Activated naive CD4-positive, alpha-beta T cell treated with anti-CD3 and anti-CD28 coated beads, Interleukin-2, amount 50 U/mL, for 72 hours (primary cell): ENCODE measurements around the gene CCM2. TPM values are rescaled to one million over a fixed set of nuclear protein-coding genes. Genes with fewer than 3 reads are reported as not detected.

Experiments
- ATAC-seq, 2 donors: fragments of 150-1000 bp; cut with Tn5 transposase; 2 replicates each; pipeline ENCODE4 v1.10.0; 2021; ENCODE audit warnings: mild to moderate bottlenecking in 2 of 2, moderate library complexity in 2 of 2
- DNase-seq, 2 donors: peaks; one replicate each; pipeline ENCODE4 v3.0.0; 2021 to 2022; ENCODE audit warnings: low spot score in 2 of 2
- H3K27ac Mint-ChIP-seq, 2 donors: one replicate each; pipeline ENCODE4 v1.8.0; 2022; ENCODE audit warnings: mild to moderate bottlenecking in 2 of 2, mixed read lengths in 2 of 2
- H3K36me3 Mint-ChIP-seq, 2 donors: one replicate each; pipeline ENCODE4 v1.8.0; 2022; ENCODE audit warnings: mixed read lengths in 2 of 2
- H3K9me3 Mint-ChIP-seq, 2 donors: one replicate each; pipeline ENCODE4 v1.8.0; 2022; ENCODE audit warnings: mixed read lengths in 2 of 2
- total RNA-seq, 2 donors: library from RNA; stranded (reverse); gene quantifications; one replicate each; pipeline ENCODE4 v1.2.3, GENCODE V29; 2022

The CCM2 gene
- total RNA-seq, 2 donors from 2014 or later = 79.2 to 130 TPM

DNA sequence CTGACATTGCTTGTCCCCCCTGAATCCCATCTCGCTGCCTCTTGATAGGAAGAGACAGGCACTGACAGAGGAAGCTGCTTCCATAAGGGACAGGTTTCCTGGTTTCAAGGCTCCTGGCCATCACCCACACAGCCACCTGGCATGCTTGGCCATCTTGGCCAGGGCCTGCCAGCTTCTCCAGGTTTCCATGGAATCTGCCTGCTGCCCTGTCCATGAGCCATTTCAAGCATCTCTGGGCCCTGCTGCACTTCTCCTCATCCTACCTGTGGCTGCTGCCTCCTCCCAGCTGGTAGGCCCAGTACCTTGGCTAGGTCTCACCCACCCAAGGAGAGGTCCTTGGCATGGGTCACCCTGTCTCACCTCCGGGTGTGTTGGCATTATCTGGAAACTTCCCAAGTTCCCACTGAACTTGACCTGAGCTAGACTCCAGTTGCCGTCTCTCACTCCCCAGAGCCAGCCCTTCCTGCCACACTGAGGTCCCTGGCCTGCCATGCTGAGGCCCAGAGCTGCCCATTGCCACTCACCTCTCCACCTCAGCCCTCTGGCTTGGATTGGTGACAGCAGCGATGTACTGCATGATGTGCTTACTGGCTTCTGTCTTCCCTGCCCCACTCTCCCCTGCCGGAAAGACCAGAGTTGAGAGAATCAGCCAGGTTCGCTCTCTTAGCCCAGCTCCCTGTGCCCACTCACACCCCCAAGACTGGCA is 23.8 kb upstream of the CCM2 start:
- Mint-ChIP-seq H3K9me3 (no peaks in the 10 kb centered on the region), H3K36me3 (peaks cover 46 to 74% of the 10 kb centered on the region in 2 donors), H3K27ac (peak overlapping the region; percentile 87 to 96)
- ATAC-seq = no peak
- DNase-seq = peak in 1 of 2 donors; percentile 57

- Mint-ChIP-seq H3K27ac (peak overlapping the region; percentile 87 to 96), H3K9me3 (no peaks in the 10 kb centered on the region), H3K36me3 (peaks cover 45 to 70% of the 10 kb centered on the region in 2 donors)
- DNase-seq = peak in 1 of 2 donors; percentile 57
- ATAC-seq = no peak
Measured at GRCh38 chr7:44976746-44977196, 23.2 kb upstream of the CCM2 start.

DNA sequence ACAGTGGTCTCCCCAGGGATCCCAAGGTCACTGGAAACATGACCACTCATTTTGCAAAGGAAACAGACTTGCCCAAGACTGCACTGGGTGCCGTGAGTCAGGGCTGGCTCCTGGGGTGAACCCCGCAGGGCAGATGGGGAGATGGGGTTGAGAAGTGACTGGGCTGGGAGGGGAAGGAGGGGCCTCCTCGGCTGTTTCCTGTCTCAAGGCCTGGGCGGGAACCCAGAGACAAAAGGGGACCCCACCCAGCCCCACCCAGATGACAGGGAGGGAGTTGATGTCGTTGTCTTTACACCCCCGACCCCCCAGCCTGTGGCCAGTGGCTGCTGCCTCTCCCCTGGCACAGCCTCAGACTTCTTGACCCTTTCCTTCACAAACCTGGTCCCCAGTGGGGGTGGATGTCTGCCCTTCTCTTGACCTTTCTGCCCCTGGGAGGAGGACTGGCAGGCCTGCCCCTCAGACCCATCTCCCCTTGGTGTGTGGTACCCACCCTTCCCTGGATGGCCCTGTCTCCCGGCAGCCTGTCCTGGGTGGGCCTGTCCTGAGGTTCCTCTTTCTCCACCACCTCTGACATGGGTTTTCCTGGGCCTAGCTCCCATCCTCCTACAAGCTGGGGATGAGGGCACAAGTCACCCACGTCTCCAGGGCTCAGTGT is 22.6 kb upstream of the CCM2 start:
- H3K27ac Mint-ChIP-seq = peak overlapping the region; percentile 96 to 99
- no peaks in the 10 kb centered on the region for H3K9me3 Mint-ChIP-seq
- DNase-seq (peak; percentile 78 to 87), ATAC-seq (peak; percentile 57 to 58)
- H3K36me3 Mint-ChIP-seq = peaks cover 45 to 66% of the 10 kb centered on the region in 2 donors

DNA sequence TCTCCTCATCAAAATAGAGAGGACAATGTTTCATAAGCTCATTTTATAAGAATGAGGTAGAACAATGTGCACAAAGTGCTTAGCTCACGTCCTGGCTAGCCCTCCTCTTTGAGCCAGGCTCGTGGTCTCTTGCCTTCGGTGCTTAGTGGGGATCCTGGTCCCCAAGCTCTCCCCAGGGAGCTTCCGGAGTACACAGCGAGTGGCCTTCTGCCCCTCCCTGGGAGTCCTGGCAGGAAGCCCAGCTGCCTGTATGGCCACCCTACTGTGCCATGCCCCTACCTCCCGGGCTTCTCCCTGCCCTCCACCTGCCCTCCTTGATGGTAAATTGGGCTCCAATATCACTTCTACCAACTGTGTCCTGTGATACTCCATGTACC is 22.1 kb upstream of the CCM2 start:
- DNase-seq (peak in 1 of 2 donors; percentile 68), ATAC-seq (no peak)
- H3K36me3 Mint-ChIP-seq = peaks cover 45 to 66% of the 10 kb centered on the region in 2 donors
- no peaks in the 10 kb centered on the region for H3K9me3 Mint-ChIP-seq
- H3K27ac Mint-ChIP-seq = peak overlapping the region; percentile 96 to 99

GRCh38 chr7:44978511-44979366 is 21.3 kb upstream of the CCM2 start, which contains the start of gene MYO1G:
MYO1G (minus strand) TSS chr7:44979015; CDS start chr7:44978961, 54 bp downstream.
- DNase-seq (peak; percentile 81 to 95), ATAC-seq (peak; percentile 69 to 74)
- peak within 1 kb of the TSS; percentile 96 to 99 for H3K27ac Mint-ChIP-seq
- H3K9me3 Mint-ChIP-seq = no peaks in the 10 kb centered on the region
- H3K36me3 Mint-ChIP-seq = peaks cover 53 to 66% of the 10 kb centered on the region in 2 donors

DNA sequence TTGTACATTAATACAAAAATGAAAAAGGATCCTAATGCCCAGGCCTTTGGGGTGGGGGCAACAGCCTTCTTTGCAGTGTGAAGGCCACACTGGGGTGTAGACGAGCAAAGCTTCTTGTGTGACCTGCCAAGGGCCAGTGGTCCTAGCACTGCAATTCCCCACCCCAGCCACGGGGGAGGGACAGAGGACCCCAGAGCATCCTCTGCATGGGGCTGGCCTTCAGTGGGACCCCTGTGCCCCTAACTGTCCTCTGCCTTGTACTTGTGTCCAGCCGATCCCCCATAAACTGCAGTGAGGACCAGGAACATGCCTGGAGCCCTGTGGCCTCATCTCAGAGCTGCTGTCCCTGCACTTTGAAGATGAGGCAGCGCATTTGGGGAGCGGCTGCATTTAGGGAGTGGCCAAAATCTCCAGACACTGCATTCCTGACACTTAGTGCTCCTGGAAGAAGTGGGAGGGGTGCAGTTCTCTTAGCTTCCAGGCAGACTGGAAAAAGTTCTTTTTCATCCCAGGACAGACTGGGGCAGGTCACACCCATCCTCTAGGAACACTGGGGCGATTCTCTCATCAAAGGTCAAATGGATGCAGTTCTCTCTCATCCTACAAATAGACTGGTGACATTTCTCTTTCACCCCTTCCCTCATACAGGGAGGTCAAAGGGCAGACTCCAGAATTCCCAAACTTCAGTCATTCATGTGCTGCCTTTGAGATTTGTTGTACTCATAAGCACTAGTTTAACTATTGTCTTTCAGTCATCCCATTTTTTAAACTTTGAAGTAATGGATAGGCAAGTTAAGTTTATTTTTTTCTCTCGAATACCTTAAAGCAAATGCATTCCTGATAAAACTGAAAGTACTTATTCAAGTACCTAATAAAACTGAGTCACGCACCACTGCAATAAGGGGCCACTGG is 20.3 kb upstream of the CCM2 start:
- Mint-ChIP-seq H3K27ac (peak overlapping the region; percentile 96 to 99), H3K9me3 (no peaks in the 10 kb centered on the region), H3K36me3 (peaks cover 63 to 66% of the 10 kb centered on the region in 2 donors)
- DNase-seq (peak in 1 of 2 donors; percentile 62), ATAC-seq (peak in 1 of 2 donors; percentile 4)

DNA sequence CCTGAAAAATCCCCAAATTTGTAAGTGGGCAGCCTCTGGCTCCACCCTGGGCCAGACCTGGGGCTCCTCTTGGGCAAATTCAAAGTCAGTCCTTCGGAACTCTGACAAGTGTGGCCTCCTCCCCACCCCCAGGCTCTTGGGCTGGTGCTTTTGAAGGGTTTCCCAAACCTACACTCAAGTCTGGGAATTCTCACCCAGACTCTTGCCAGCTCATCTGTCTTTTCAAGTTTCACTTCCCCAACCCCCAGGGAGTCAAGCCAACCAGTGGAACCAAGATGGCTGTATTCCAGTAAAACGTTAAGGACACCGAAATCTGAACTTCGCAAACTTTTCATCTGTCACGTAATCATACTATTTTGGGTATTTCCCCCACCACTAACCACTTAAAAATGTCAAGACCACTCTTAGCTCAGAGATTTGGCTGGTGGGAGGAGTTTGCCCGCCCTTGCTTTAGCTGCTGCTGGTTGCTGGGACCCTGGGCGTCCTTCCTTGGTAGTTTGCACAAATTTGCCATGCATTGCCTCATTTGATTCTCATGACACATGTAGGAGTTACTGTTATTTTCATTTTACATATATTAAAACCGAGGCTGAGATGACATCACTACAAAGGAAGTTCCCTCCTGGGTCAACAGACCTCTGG is 19.5 kb upstream of the CCM2 start:
- ATAC-seq (peak; percentile 44 to 61), DNase-seq (peak; percentile 71 to 86)
- no peaks in the 10 kb centered on the region for H3K9me3 Mint-ChIP-seq
- H3K27ac Mint-ChIP-seq = peak overlapping the region; percentile 96 to 99
- peaks cover 68 to 71% of the 10 kb centered on the region in 2 donors for H3K36me3 Mint-ChIP-seq

- DNase-seq (peak in 1 of 2 donors; percentile 44), ATAC-seq (peak; percentile 0 to 7)
- Mint-ChIP-seq H3K27ac (peak overlapping the region; percentile 96 to 99), H3K9me3 (no peaks in the 10 kb centered on the region), H3K36me3 (peaks cover 68 to 75% of the 10 kb centered on the region in 2 donors)
Measured at GRCh38 chr7:44981035-44981706, 18.8 kb upstream of the CCM2 start.

GRCh38 chr7:44982535-44982923 is 17.5 kb upstream of the CCM2 start:
- DNase-seq (no peak), ATAC-seq (no peak)
- H3K9me3 Mint-ChIP-seq = no peaks in the 10 kb centered on the region
- H3K36me3 Mint-ChIP-seq = peaks cover 64 to 71% of the 10 kb centered on the region in 2 donors
- H3K27ac Mint-ChIP-seq = peak overlapping the region; percentile 96 to 99

DNA sequence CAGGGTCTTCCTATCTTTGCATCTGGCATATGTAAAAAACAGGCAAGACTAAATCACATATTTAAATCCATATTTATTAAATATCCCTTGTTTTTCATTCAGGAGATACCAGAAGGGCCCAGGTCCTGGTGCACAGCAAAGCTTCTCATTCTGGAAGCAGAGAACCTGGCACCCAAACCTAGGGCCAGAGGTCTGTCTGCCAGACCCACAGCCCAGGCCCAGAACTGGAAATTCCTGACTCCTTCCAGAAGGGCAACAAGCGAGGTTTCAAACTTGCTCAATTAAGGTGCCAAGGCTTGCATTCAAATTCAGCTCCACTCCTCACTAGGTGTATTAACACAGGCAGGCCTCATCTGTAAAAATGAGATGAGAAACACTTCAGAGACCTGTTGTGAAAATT is 17.0 kb upstream of the CCM2 start:
- Mint-ChIP-seq H3K36me3 (peaks cover 59 to 66% of the 10 kb centered on the region in 2 donors), H3K9me3 (no peaks in the 10 kb centered on the region), H3K27ac (peak overlapping the region; percentile 96 to 99)
- ATAC-seq (no peak), DNase-seq (no peak)

- DNase-seq = no peak
- no peak for ATAC-seq
- H3K36me3 Mint-ChIP-seq = peaks cover 50 to 57% of the 10 kb centered on the region in 2 donors
- no peaks in the 10 kb centered on the region for H3K9me3 Mint-ChIP-seq
- peak overlapping the region; percentile 96 to 99 for H3K27ac Mint-ChIP-seq
Measured at GRCh38 chr7:44983742-44984477, 16.1 kb upstream of the CCM2 start.

GRCh38 chr7:44984478-44984758 is 15.6 kb upstream of the CCM2 start:
- H3K36me3 Mint-ChIP-seq = peaks cover 49 to 53% of the 10 kb centered on the region in 2 donors
- ATAC-seq = no peak
- no peaks in the 10 kb centered on the region for H3K9me3 Mint-ChIP-seq
- peak overlapping the region; percentile 96 to 99 for H3K27ac Mint-ChIP-seq
- DNase-seq = no peak

GRCh38 chr7:44985033-44985695 is 14.8 kb upstream of the CCM2 start:
- H3K36me3 Mint-ChIP-seq = peaks cover 49 to 53% of the 10 kb centered on the region in 2 donors
- H3K9me3 Mint-ChIP-seq = no peaks in the 10 kb centered on the region
- peak overlapping the region; percentile 96 to 99 for H3K27ac Mint-ChIP-seq
- DNase-seq = no peak
- ATAC-seq = no peak

DNA sequence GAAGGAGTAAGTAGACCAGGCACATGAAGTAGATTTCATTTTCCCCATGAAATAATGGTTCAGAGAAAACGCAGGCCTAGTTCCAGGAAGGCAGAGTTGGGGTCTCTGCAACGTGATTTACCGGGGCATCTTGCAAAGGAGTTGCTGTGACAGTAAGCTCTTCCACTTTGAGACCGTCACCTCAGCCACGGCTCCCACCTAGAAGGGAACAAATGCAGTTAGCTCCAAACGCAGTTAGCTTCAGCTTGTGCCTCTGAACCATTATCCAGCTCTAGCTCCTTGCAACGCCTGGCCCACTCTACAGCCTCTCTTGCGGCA is 14.1 kb upstream of the CCM2 start:
- DNase-seq (no peak), ATAC-seq (no peak)
- Mint-ChIP-seq H3K9me3 (no peaks in the 10 kb centered on the region), H3K27ac (peak overlapping the region; percentile 96 to 99), H3K36me3 (peaks cover 49 to 53% of the 10 kb centered on the region in 2 donors)
